HepG2 (cell line): ENCODE data around the gene WNT3A. TPM values are rescaled to one million over a fixed set of nuclear protein-coding genes. Genes with fewer than 3 reads are reported as not detected.

Source experiments
- AGO1 ChIP-seq: fragments of 200-400 bp; formaldehyde crosslinking; IDR thresholded peaks from 2 replicates; pipeline ENCODE4 v1.6.1; 2017; ENCODE audit warnings: mild to moderate bottlenecking, low read depth, low read length, moderate library complexity; ENCODE audit not compliant: poor library complexity, severe bottlenecking
- GLI4 ChIP-seq: sonication (generic); formaldehyde crosslinking; IDR thresholded peaks from 2 replicates; pipeline ENCODE4 v1.5.1; 2020; ENCODE audit warnings: missing genetic modification reagents, mild to moderate bottlenecking, moderate library complexity, borderline replicate concordance
- GPN1 ChIP-seq: sonication (generic); formaldehyde crosslinking; IDR thresholded peaks from 2 replicates; pipeline ENCODE4 v1.5.1; 2020; ENCODE audit warnings: missing genetic modification reagents, borderline replicate concordance
- PITX1 ChIP-seq: sonication (generic); formaldehyde crosslinking; IDR thresholded peaks from 2 replicates; pipeline ENCODE4 v1.5.1; 2020; ENCODE audit warnings: mild to moderate bottlenecking, missing genetic modification reagents
- POLR2G ChIP-seq: fragments of 200-400 bp; formaldehyde crosslinking; IDR thresholded peaks from 2 replicates; pipeline ENCODE4 v1.6.1; 2018; ENCODE audit warnings: mild to moderate bottlenecking, low read depth, low read length, moderate library complexity
- RBAK ChIP-seq: sonication (generic); formaldehyde crosslinking; IDR thresholded peaks from 2 replicates; pipeline ENCODE4 v1.5.1; 2020; ENCODE audit warnings: mild to moderate bottlenecking, missing genetic modification reagents
- RBM39 ChIP-seq: fragments of 200-400 bp; formaldehyde crosslinking; IDR thresholded peaks from one replicate; pipeline ENCODE4 v1.6.1; 2018; ENCODE audit warnings: antibody characterized with exemption, mild to moderate bottlenecking, low read depth, low read length; ENCODE audit not compliant: poor library complexity, severe bottlenecking
- ZBTB21 ChIP-seq: sonication (generic); formaldehyde crosslinking; IDR thresholded peaks from 2 replicates; pipeline ENCODE4 v1.4.0; 2020; ENCODE audit warnings: missing genetic modification reagents
- ZNF18 ChIP-seq: sonication (generic); formaldehyde crosslinking; IDR thresholded peaks from 2 replicates; pipeline ENCODE4 v1.8.0; 2022; ENCODE audit warnings: mild to moderate bottlenecking, missing genetic modification reagents; ENCODE audit not compliant: insufficient replicate concordance
- ZNF383 ChIP-seq: sonication (generic); formaldehyde crosslinking; IDR thresholded peaks from 2 replicates; pipeline ENCODE4 v1.4.0; 2020; ENCODE audit warnings: missing genetic modification reagents, mild to moderate bottlenecking, borderline replicate concordance
- ZNF441 ChIP-seq: sonication (generic); formaldehyde crosslinking; IDR thresholded peaks from 2 replicates; pipeline ENCODE4 v1.7.0; 2021; ENCODE audit warnings: missing genetic modification reagents, borderline replicate concordance
- polyA plus RNA-seq, 8 experiments: library from polyadenylated mRNA; depleted of rRNA in 3 of 8; stranded (reverse) in 7 of 8; unstranded in 1 of 8; fragments of >200 nt; fragmentation: Illumina TruSeq in 4 of 8; extraction: Trizol in 4 of 8; gene quantifications; 2 replicates each; pipeline versions ENCODE4 v1.2.1 to v1.2.3, GENCODE V29; 2011 to 2016; ENCODE audit warnings: low read depth in 4 of 8, missing spikeins in 1 of 8, mixed read lengths in 1 of 8; ENCODE audit not compliant: insufficient read depth in 1 of 8
- total RNA-seq, 5 experiments: library from RNA; depleted of rRNA; stranded (reverse); fragments of >200 nt; fragmentation: Illumina TruSeq; extraction: Trizol; gene quantifications; 2 replicates each; pipeline ENCODE4 v1.2.3, GENCODE V29; 2016; ENCODE audit warnings: low read depth in 1 of 5
- TF ChIP-seq, protein P1 (sequence below): sonication (generic); formaldehyde crosslinking; conservative IDR thresholded peaks from 2 replicates; pipeline ENCODE4 v1.8.0; 2022; ENCODE audit warnings: mild to moderate bottlenecking, moderate library complexity, missing genetic modification reagents

WNT3A gene
- total and polyA plus RNA-seq, 2 of the 13 experiments (the other 11 are each of a cell fraction or from before 2014, with no cell fraction given), result not detected

- TF ChIP-seq, protein P1, sequence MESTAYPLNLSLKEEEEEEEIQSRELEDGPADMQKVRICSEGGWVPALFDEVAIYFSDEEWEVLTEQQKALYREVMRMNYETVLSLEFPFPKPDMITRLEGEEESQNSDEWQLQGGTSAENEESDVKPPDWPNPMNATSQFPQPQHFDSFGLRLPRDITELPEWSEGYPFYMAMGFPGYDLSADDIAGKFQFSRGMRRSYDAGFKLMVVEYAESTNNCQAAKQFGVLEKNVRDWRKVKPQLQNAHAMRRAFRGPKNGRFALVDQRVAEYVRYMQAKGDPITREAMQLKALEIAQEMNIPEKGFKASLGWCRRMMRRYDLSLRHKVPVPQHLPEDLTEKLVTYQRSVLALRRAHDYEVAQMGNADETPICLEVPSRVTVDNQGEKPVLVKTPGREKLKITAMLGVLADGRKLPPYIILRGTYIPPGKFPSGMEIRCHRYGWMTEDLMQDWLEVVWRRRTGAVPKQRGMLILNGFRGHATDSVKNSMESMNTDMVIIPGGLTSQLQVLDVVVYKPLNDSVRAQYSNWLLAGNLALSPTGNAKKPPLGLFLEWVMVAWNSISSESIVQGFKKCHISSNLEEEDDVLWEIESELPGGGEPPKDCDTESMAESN, result 0 out of 2 replicates have a peak, but pooled peaks have one; percentile 1
- TF ChIP-seq RBAK (CRISPR knock-in tag) (no peak), POLR2G (no peak), ZBTB21 (CRISPR knock-in tag) (no peak), GPN1 (CRISPR knock-in tag) (no peak), PITX1 (CRISPR knock-in tag) (no peak), ZNF18 (CRISPR knock-in tag) (no peak), ZNF441 (no peak), RBM39 (no peak), GLI4 (CRISPR knock-in tag) (peak; percentile 58; the same call in 1 of the 2 replicates), ZNF383 (CRISPR knock-in tag) (no peak), AGO1 (no peak)
Measured at GRCh38 chr1:228083871-228084278, 77.1 kb downstream of the WNT3A start (continued).
